GM21515 (cell line): ENCODE data around the gene RXRB.

Experiments used
- ATAC-seq: cut with Tn5 transposase; IDR thresholded peaks from one replicate; pipeline ENCODE4 v1.9.1; 2021; ENCODE audit not compliant: unreplicated experiment

The RXRB gene

GRCh38 chr6:33198159-33198852 lies 2.2 kb downstream of the RXRB start:
- no peak for ATAC-seq

- ATAC-seq, result no peak
Observed at GRCh38 chr6:33197431-33198048, 2.9 kb downstream of the RXRB start.

GRCh38 chr6:33195304-33196165 lies 4.9 kb downstream of the RXRB start:
- ATAC-seq, result no peak

- ATAC-seq, result no peak
Observed at GRCh38 chr6:33194431-33194979, 6.0 kb downstream of the RXRB start.

GRCh38 chr6:33193619-33194018 lies 6.8 kb downstream of the RXRB start:
- no peak for ATAC-seq

GRCh38 chr6:33192671-33193602 lies 7.5 kb downstream of the RXRB start:
- ATAC-seq, result no peak

GRCh38 chr6:33192105-33192646 lies 8.3 kb downstream of the RXRB start, which contains the start of gene COL11A2:
TSS of gene COL11A2 (minus strand) at chr6:33192467. CDS start at chr6:33192240, 227 bp downstream.
- ATAC-seq, result no peak

- ATAC-seq, result no peak
Observed at GRCh38 chr6:33191383-33192104, 8.9 kb downstream of the RXRB start.

- no peak for ATAC-seq
Observed at GRCh38 chr6:33190504-33191107, 9.9 kb downstream of the RXRB start.

GRCh38 chr6:33189625-33190448 lies 10.6 kb downstream of the RXRB start:
- no peak for ATAC-seq

- no peak for ATAC-seq
Observed at GRCh38 chr6:33189164-33189563, 11.3 kb downstream of the RXRB start.

- no peak for ATAC-seq
Observed at GRCh38 chr6:33187809-33188208, 12.7 kb downstream of the RXRB start.

GRCh38 chr6:33185654-33186187 lies 14.7 kb downstream of the RXRB start:
- no peak for ATAC-seq

GRCh38 chr6:33185190-33185589 lies 15.3 kb downstream of the RXRB start:
- no peak for ATAC-seq

- ATAC-seq, result no peak
Observed at GRCh38 chr6:33183071-33183683, 17.3 kb downstream of the RXRB start.

GRCh38 chr6:33181141-33181540 lies 19.3 kb downstream of the RXRB start:
- no peak for ATAC-seq

- no peak for ATAC-seq
Observed at GRCh38 chr6:33178755-33179475, 21.6 kb downstream of the RXRB start.
